ENCODE data around the gene GAS1. TPM values are rescaled to one million over a fixed set of nuclear protein-coding genes. Genes with fewer than 3 reads are reported as not detected.

The GAS1 gene
- total and polyA plus RNA-seq, 2 of the 4 experiments (the other 2 are of a cell fraction) = 1.8 to 2.2 TPM

DNA sequence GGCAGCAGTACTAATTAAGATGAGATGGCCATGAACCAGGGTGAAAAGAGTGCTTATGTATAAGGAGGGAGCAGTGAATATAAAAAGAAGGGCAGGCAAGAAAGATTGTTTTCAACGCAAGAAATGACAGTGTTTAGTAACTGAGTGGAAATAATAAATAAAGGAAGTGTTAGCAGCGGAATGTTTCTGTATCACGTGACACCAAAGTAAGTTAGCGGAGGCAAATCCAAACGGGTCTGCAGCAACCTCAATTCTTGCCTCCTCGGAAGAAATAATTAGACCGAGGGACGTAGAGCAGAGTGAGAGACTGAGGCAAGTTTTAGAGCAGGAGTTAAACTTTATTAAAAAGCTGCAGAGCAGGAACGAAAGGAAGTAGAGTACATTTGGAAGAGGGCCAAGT lies 15.4 kb upstream of the GAS1 start:
- Histone ChIP-seq H4K20me1 (ENCODE audit: insufficient read depth, low read length) (no peaks in the 10 kb centered on the region), H2AK9ac (replicated peaks; ENCODE audit: low read depth, low read length, poor library complexity) (no peak overlapping the region), H4K5ac (ENCODE audit: low read depth, low read length) (no peak overlapping the region), H2BK120ac (ENCODE audit: low read depth, low read length) (no peak overlapping the region), H4K8ac (ENCODE audit: low read depth in 2 of 2, low read length in 2 of 2) (no peak overlapping the region), H2AK5ac (ENCODE audit: low read depth, low read length) (no peak overlapping the region), H3K27ac (ENCODE audit: insufficient read depth, low read length) (no peak overlapping the region), H3K4me1 (ENCODE audit: control insufficient read depth, insufficient read depth, low read length) (peaks cover 5% of the 10 kb centered on the region; the same call in 1 of the 2 replicates), H3K36me3 (ENCODE audit: control insufficient read depth, insufficient read depth, low read length) (no peaks in the 10 kb centered on the region), H3K27me3 (ENCODE audit: control insufficient read depth, insufficient read depth, low read length) (peaks cover 10% of the 10 kb centered on the region), H2AFZ (replicated peaks; ENCODE audit: low read length, poor library complexity) (no peak overlapping the region), H3K14ac (replicated peaks; ENCODE audit: low read depth, low read length) (no peak overlapping the region), H3K18ac (ENCODE audit: low read depth, low read length) (no peak overlapping the region), H3K4me2 (ENCODE audit: low read depth, low read length) (no peak overlapping the region), H3K56ac (ENCODE audit: extremely low read depth, insufficient read depth, low read length) (no peak overlapping the region), H2BK15ac (ENCODE audit: low read depth, low read length) (no peak overlapping the region), H3K79me1 (ENCODE audit: low read depth in 1 of 2, low read length in 2 of 2) (no peaks in the 10 kb centered on the region), H4K91ac (ENCODE audit: insufficient read depth, low read depth, low read length) (no peak overlapping the region), H3K9me3 (ENCODE audit: control insufficient read depth, insufficient read depth, low read length) (no peaks in the 10 kb centered on the region), H3K9ac (ENCODE audit: low read depth, low read length) (no peak overlapping the region), H3K23ac (ENCODE audit: low read depth, low read length) (no peak overlapping the region), H2BK20ac (ENCODE audit: low read depth, low read length) (no peak overlapping the region), H3K4ac (ENCODE audit: low read depth, low read length) (no peak overlapping the region), H3K4me3 (ENCODE audit: insufficient read depth, low read depth, low read length) (no peak overlapping the region), H2BK5ac (ENCODE audit: low read depth, low read length, poor library complexity, severe bottlenecking) (no peak overlapping the region), H3K9me1 (ENCODE audit: insufficient read depth, low read length) (no peaks in the 10 kb centered on the region)
- intact Hi-C loops (cut with micrococcal nuclease) = no loop called here
- 37% methylated on average over 6 of the region's 9 CpGs; no CpG with 5 or more reads in 1 of the 2 experiments for WGBS, 2 experiments (ENCODE audit: extremely low coverage in 2 of 2, insufficient read length in 1 of 2)
- ATAC-seq (ENCODE audit: low read depth) = no peak
- TF ChIP-seq MAFK (IDR thresholded peaks at IDR 0.05; ENCODE audit: low read depth, low read length) (no peak), CHD1 (IDR thresholded peaks at IDR 0.05; ENCODE audit: low read depth, low read length) (no peak), BHLHE40 (IDR thresholded peaks at IDR 0.05; ENCODE audit: low read depth, low read length) (no peak), CEBPB (IDR thresholded peaks at IDR 0.05; ENCODE audit: low read depth, low read length) (no peak)
- TF ChIP-seq, protein P1, sequence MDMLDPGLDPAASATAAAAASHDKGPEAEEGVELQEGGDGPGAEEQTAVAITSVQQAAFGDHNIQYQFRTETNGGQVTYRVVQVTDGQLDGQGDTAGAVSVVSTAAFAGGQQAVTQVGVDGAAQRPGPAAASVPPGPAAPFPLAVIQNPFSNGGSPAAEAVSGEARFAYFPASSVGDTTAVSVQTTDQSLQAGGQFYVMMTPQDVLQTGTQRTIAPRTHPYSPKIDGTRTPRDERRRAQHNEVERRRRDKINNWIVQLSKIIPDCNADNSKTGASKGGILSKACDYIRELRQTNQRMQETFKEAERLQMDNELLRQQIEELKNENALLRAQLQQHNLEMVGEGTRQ (IDR thresholded peaks at IDR 0.05; ENCODE audit: low read depth, low read length) = 0 out of 2 replicates have a peak, but pooled peaks have one; percentile 14
- TF ChIP-seq, protein P2, sequence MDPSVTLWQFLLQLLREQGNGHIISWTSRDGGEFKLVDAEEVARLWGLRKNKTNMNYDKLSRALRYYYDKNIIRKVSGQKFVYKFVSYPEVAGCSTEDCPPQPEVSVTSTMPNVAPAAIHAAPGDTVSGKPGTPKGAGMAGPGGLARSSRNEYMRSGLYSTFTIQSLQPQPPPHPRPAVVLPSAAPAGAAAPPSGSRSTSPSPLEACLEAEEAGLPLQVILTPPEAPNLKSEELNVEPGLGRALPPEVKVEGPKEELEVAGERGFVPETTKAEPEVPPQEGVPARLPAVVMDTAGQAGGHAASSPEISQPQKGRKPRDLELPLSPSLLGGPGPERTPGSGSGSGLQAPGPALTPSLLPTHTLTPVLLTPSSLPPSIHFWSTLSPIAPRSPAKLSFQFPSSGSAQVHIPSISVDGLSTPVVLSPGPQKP (IDR thresholded peaks at IDR 0.05; ENCODE audit: borderline replicate concordance, low read depth, low read length) = no peak
- TF ChIP-seq, protein P3, sequence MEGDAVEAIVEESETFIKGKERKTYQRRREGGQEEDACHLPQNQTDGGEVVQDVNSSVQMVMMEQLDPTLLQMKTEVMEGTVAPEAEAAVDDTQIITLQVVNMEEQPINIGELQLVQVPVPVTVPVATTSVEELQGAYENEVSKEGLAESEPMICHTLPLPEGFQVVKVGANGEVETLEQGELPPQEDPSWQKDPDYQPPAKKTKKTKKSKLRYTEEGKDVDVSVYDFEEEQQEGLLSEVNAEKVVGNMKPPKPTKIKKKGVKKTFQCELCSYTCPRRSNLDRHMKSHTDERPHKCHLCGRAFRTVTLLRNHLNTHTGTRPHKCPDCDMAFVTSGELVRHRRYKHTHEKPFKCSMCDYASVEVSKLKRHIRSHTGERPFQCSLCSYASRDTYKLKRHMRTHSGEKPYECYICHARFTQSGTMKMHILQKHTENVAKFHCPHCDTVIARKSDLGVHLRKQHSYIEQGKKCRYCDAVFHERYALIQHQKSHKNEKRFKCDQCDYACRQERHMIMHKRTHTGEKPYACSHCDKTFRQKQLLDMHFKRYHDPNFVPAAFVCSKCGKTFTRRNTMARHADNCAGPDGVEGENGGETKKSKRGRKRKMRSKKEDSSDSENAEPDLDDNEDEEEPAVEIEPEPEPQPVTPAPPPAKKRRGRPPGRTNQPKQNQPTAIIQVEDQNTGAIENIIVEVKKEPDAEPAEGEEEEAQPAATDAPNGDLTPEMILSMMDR (conservative IDR thresholded peaks at IDR 0.05; ENCODE audit: low read depth, low read length) = no peak
- dilution Hi-C loops (cut with HindIII; ENCODE audit: low sequenced_read_pairs, unreplicated experiment) = no loop called here
- POLR2A ChIA-PET (ENCODE audit: unreplicated experiment) = no interaction called here
- in situ Hi-C loops (cut with MboI; ENCODE audit: low sequenced_read_pairs) = no loop called here
- CTCF ChIA-PET = no interaction called here
- DNase-seq = no peak
- BruUV-seq (replicated peaks) = no TSS peak

All from IMR-90 (cell line).